ENCODE measurements around the gene KHNYN. TPM values are rescaled to one million over a fixed set of nuclear protein-coding genes. Genes with fewer than 3 reads are reported as not detected.

KHNYN gene
- total RNA-seq, 1 donor = 43.2 TPM

GRCh38 chr14:24395609-24396582, 33.9 kb upstream of the KHNYN start:
- DNase-seq (ENCODE audit: low read depth) = peak; percentile 18
- no peak overlapping the region for H3K4me3 ChIP-seq (ENCODE audit: low read depth, low read length)
- TF ChIP-seq, protein P1, sequence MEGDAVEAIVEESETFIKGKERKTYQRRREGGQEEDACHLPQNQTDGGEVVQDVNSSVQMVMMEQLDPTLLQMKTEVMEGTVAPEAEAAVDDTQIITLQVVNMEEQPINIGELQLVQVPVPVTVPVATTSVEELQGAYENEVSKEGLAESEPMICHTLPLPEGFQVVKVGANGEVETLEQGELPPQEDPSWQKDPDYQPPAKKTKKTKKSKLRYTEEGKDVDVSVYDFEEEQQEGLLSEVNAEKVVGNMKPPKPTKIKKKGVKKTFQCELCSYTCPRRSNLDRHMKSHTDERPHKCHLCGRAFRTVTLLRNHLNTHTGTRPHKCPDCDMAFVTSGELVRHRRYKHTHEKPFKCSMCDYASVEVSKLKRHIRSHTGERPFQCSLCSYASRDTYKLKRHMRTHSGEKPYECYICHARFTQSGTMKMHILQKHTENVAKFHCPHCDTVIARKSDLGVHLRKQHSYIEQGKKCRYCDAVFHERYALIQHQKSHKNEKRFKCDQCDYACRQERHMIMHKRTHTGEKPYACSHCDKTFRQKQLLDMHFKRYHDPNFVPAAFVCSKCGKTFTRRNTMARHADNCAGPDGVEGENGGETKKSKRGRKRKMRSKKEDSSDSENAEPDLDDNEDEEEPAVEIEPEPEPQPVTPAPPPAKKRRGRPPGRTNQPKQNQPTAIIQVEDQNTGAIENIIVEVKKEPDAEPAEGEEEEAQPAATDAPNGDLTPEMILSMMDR (IDR thresholded peaks at IDR 0.05; ENCODE audit: insufficient read depth, low read depth, low read length) = no peak

DNA sequence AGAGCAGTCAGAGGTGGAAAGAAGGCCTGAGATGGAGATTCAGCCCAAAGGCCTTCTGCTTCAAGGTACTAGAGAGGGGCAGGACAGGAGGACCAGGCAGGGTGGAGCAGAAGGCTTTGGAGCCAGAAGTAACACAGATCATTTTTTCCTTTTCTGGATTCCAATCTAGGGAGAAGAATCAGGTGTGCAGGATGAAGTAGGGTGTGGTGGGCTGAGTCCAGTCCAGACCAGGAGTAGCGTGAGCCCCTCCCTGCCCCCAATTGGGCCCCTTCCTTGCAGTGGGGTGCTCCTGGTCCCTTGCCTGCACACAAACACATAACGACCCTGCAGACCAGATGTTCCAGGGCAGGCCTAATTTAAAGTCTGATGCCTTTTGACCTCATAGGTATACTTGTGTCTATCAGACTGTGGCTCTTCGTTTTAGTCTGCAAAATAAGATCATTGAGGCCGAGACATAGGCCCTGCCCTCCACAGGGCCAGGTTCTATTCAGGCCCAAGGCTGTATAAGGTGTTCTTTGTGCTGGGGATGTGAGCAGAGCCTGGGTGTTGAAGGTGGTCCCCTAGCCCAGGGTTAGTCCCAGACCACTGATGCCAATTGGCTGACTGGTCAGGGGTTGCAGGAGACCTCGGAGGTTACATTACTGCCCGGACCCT, 32.0 kb upstream of the KHNYN start:
- no peak for DNase-seq (ENCODE audit: low read depth)
- TF ChIP-seq, protein P1 (IDR thresholded peaks at IDR 0.05; ENCODE audit: insufficient read depth, low read depth, low read length) = no peak
- H3K4me3 ChIP-seq (ENCODE audit: low read depth, low read length) = no peak overlapping the region

DNA sequence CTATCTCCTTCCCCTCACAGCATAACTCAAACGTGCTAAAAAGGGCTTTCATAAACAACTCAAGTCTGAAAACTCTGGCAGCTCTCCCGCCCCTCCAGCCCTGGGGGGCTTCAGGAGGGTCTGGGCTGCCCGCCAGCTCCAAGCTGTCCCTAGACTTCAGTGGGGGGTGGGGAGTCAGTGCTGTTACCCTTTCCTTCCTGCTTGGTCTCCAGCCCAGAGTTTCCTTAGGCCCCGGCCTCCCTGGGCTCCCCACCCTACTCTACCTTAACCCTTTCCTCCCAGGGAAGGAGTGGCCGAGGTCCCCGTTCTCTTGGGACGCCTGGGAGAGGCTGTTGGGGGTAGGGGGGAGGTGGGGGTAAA, 31.5 kb upstream of the KHNYN start:
- TF ChIP-seq, protein P1 (IDR thresholded peaks at IDR 0.05; ENCODE audit: insufficient read depth, low read depth, low read length) = no peak

DNA sequence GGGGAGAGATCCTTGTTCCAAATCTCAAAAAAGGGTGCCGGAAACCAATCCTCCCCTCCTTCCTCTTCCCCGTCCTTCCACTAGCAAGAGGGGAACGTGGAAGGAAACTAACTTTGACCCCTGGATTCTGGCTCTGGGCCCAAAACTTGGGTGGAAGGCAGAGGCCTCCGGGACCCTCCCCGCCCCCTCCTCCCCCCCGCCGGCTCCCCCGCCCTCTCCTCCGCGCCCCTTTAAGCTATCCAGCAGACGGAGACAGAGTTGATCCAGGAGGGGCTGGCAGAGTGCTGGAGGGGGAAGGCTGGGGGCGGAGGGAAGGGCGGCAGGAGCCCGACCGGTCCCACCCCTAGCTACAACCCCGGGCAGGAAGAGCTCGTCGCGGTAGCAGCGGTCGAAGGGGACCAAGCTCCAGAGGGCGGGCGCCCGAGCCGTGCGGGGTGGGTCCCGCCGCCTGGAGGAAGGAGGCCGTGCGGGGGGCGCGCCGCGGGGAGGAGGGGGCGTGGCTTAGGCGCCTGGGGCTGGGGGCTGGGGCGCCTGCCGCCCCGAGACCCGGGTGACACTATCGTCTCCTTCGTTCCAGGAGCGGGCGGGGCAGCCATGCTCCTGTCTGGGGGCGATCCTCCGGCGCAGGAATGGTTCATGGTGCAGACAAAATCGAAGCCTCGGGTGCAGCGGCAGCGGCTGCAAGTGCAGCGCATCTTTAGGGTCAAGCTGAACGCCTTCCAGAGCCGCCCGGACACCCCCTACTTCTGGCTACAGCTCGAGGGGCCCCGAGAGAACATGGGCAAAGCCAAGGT, 30.9 kb upstream of the KHNYN start, which contains the start of gene NYNRIN:
TSS of gene NYNRIN (plus strand) at position 351 of the 794 bp plus-strand sequence. CDS start at position 595, 244 bp downstream.
- peak within 1 kb of the TSS; percentile 68 for H3K4me3 ChIP-seq (ENCODE audit: low read depth, low read length)
- TF ChIP-seq, protein P1 (IDR thresholded peaks at IDR 0.05; ENCODE audit: insufficient read depth, low read depth, low read length) = no peak
- peak; percentile 56 for DNase-seq (ENCODE audit: low read depth)

More for the DNA sequence above, 31.5 kb upstream of the KHNYN start:
- peak overlapping the region; percentile 68 for H3K4me3 ChIP-seq (ENCODE audit: low read depth, low read length)
- DNase-seq (ENCODE audit: low read depth) = no peak

DNA sequence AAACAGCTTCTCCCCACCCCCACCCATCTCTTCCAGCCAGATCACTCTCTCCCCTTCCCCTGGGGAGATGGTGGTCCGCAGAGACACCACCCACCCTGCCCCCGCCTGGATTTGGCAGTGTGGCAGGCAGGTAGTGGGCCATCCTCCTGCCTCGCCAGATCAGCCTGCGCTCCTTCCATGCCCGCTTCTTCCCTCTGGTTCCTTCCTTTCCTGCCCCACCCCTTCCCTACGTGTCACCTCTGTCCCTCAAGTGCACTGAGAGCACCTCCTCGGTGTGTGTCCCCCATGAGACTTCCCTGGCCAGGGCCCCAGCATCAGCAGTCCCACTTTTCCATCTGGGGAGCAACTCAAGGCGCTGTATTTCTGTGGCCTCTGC, 30.3 kb upstream of the KHNYN start:
- TF ChIP-seq, protein P1 (IDR thresholded peaks at IDR 0.05; ENCODE audit: insufficient read depth, low read depth, low read length) = no peak
- DNase-seq (ENCODE audit: low read depth) = no peak

DNA sequence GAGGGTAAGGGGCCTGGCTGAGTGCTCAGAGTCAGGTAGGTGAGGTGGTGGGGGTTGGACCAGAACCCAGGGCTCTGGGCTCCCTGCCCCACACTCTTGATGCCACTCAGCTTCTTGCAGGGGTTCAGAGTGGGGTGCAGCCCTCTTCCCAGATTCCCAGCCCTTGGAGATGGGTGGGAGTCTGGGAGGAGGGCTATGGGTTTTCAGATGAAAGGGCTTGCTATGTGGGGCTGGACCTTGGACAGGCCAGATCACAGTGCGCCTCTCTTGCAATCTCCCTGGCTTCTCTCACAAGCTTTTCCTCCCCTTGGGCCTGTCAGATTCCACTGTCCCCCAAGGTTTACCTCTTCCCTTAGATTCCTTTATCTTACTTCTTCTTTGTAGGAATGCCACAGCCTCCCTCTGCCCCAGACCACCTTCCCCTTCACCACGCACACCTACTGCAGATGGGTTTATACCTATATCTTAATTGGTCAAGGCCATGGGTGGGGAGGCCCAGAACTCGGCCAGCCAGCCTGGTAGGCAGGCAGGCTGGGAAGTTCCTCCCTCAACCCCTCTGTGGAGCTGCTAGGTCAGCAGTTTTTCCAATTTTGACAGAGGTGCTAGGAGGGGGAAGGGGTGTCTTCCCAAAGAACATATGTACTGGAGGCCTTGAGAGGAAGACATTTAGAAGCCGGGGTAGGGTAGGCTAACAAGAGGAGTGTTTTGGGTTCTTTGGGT, 29.6 kb upstream of the KHNYN start:
- peak overlapping the region; percentile 68 for H3K4me3 ChIP-seq (ENCODE audit: low read depth, low read length)
- TF ChIP-seq, protein P1 (IDR thresholded peaks at IDR 0.05; ENCODE audit: insufficient read depth, low read depth, low read length) = no peak
- DNase-seq (ENCODE audit: low read depth) = no peak

More for the DNA sequence above, 30.3 kb upstream of the KHNYN start:
- peak overlapping the region; percentile 68 for H3K4me3 ChIP-seq (ENCODE audit: low read depth, low read length)

Data from fibroblast of villous mesenchyme (primary cell).